ENCODE results near the gene CANT1. TPM values are rescaled to one million over a fixed set of nuclear protein-coding genes. Genes with fewer than 3 reads are reported as not detected.
A peak's percentile ranks its signal among the peaks of the same experiment; 100 is the strongest.

Gene CANT1
- total RNA-seq, 4 donors from 2014 or later: 9.2 to 40.6 (median 21.5) TPM

GRCh38 chr17:78952706-78953105 lies 56.9 kb downstream of the CANT1 start:
- Histone ChIP-seq H3K4me1 (peaks cover 0 to 9% of the 10 kb centered on the region in 2 donors), H3K9me3 (peaks cover 0 to 8% of the 10 kb centered on the region in 2 donors), H3K4me3 (no peak overlapping the region), H3K27ac (peak overlapping the region; percentile 52 to 75), H3K36me3 (no peaks in the 10 kb centered on the region), H3K27me3 (no peaks in the 10 kb centered on the region)
- DNase-seq: no peak
- TF ChIP-seq CTCF (IDR thresholded peaks at IDR 0.05): no peak
- no peak for TF ChIP-seq POLR2A (IDR thresholded peaks at IDR 0.05)
- intact Hi-C loops (cut with DNase I; ENCODE audit: low total_unique reads): no loop called here

GRCh38 chr17:78951967-78952551 lies 57.5 kb downstream of the CANT1 start:
- Histone ChIP-seq H3K4me1 (peaks cover 0 to 9% of the 10 kb centered on the region in 2 donors), H3K4me3 (no peak overlapping the region), H3K36me3 (no peaks in the 10 kb centered on the region), H3K27ac (peak overlapping the region; percentile 52 to 75), H3K27me3 (no peaks in the 10 kb centered on the region), H3K9me3 (peaks cover 0 to 8% of the 10 kb centered on the region in 2 donors)
- TF ChIP-seq CTCF (IDR thresholded peaks at IDR 0.05) (no peak), POLR2A (IDR thresholded peaks at IDR 0.05) (no peak)
- DNase-seq: no peak
- intact Hi-C loops (cut with DNase I; ENCODE audit: low total_unique reads): no loop called here

GRCh38 chr17:78950870-78951269 lies 58.7 kb downstream of the CANT1 start:
- peaks cover 0 to 9% of the 10 kb centered on the region in 2 donors for H3K4me1 ChIP-seq
- peaks cover 0 to 8% of the 10 kb centered on the region in 2 donors for H3K9me3 ChIP-seq
- H3K4me3 ChIP-seq: no peak overlapping the region
- intact Hi-C loops (cut with DNase I; ENCODE audit: low total_unique reads): no loop called here
- no peaks in the 10 kb centered on the region for H3K27me3 ChIP-seq
- H3K36me3 ChIP-seq: no peaks in the 10 kb centered on the region
- TF ChIP-seq CTCF (IDR thresholded peaks at IDR 0.05): no peak
- TF ChIP-seq POLR2A (IDR thresholded peaks at IDR 0.05): no peak
- DNase-seq: no peak
- H3K27ac ChIP-seq: no peak overlapping the region

GRCh38 chr17:78947235-78948149 lies 62.1 kb downstream of the CANT1 start:
- H3K36me3 ChIP-seq: no peaks in the 10 kb centered on the region
- intact Hi-C loops (cut with DNase I; ENCODE audit: low total_unique reads): no loop called here
- H3K4me1 ChIP-seq: peaks cover 0 to 3% of the 10 kb centered on the region in 2 donors
- DNase-seq: no peak
- peaks cover 0 to 8% of the 10 kb centered on the region in 2 donors for H3K9me3 ChIP-seq
- no peak for TF ChIP-seq CTCF (IDR thresholded peaks at IDR 0.05)
- TF ChIP-seq POLR2A (IDR thresholded peaks at IDR 0.05): no peak
- H3K4me3 ChIP-seq: no peak overlapping the region
- H3K27me3 ChIP-seq: no peaks in the 10 kb centered on the region
- peak overlapping the region in 1 of 2 donors; percentile 0 for H3K27ac ChIP-seq

- no peak overlapping the region for H3K4me3 ChIP-seq
- intact Hi-C loops (cut with DNase I; ENCODE audit: low total_unique reads): no loop called here
- DNase-seq: no peak
- TF ChIP-seq POLR2A (IDR thresholded peaks at IDR 0.05) (no peak), CTCF (IDR thresholded peaks at IDR 0.05) (no peak)
- no peaks in the 10 kb centered on the region for H3K4me1 ChIP-seq
- H3K27me3 ChIP-seq: no peaks in the 10 kb centered on the region
- H3K36me3 ChIP-seq: no peaks in the 10 kb centered on the region
- no peak overlapping the region for H3K27ac ChIP-seq
- H3K9me3 ChIP-seq: peaks cover 0 to 8% of the 10 kb centered on the region in 2 donors
These were observed 62.9 kb downstream of the CANT1 start for GRCh38 chr17:78946631-78947030.
